Panc1 (cell line): ENCODE results near the gene TMEM212. TPM values are rescaled to one million over a fixed set of nuclear protein-coding genes. Genes with fewer than 3 reads are reported as not detected.

Experiments used
- ATAC-seq: fragments of 200-7000 bp; cut with Tn5 transposase; 2 replicates; pipeline ENCODE4 v1.9.1; 2020; ENCODE audit warnings: mild to moderate bottlenecking, moderate library complexity
- BruUV-seq: library from RNA; stranded (reverse); fragments of 400-500 nt; replicated peaks from 2 replicates; lab custom pipeline; 2021; lab: Mats Ljungman, UMichigan
- CTCF ChIA-PET: fragments of 300-600 bp; sonication (Branson Sonifier 250); formaldehyde crosslinking; loops from one replicate; lab custom pipeline; 2022; ENCODE audit warnings: antibody characterized with exemption; lab: Charles Lee
- POLR2A ChIA-PET: fragments of 300-600 bp; sonication (Branson Sonifier 250); formaldehyde crosslinking; loops from one replicate; lab custom pipeline; 2022; ENCODE audit warnings: antibody characterized with exemption; lab: Charles Lee
- DNase-seq: peaks from one replicate; pipeline ENCODE4 v3.0.0-alpha.2; 2010; ENCODE audit warnings: low read depth, low spot score
- H3K27ac ChIP-seq: 2 replicates; pipeline ENCODE4 v1.5.1; 2011; ENCODE audit warnings: mild to moderate bottlenecking, low read length, inconsistent platforms
- H3K27me3 ChIP-seq: fragments of 200-500 bp; sonication (Bioruptor generic); 2 replicates; pipeline ENCODE4 v1.6.0; 2014; ENCODE audit warnings: low read length, inconsistent platforms; ENCODE audit not compliant: control insufficient read depth, insufficient read depth
- H3K36me3 ChIP-seq: fragments of 200-500 bp; sonication (Bioruptor generic); 2 replicates; pipeline ENCODE4 v1.5.1; 2014; ENCODE audit warnings: inconsistent platforms, mild to moderate bottlenecking, low read length, moderate library complexity; ENCODE audit not compliant: control insufficient read depth, insufficient read depth
- H3K4me1 ChIP-seq: 2 replicates; pipeline ENCODE4 v1.5.1; 2011; ENCODE audit warnings: inconsistent platforms, mild to moderate bottlenecking, low read length, moderate library complexity; ENCODE audit not compliant: control insufficient read depth, insufficient read depth
- H3K4me3 ChIP-seq, 2 experiments: 2 replicates each; pipeline ENCODE4 v1.5.1; 2011 to 2012; ENCODE audit warnings: low read depth in 2 of 2, low read length in 2 of 2, mild to moderate bottlenecking in 2 of 2, inconsistent platforms in 1 of 2, moderate library complexity in 1 of 2
- H3K9me3 ChIP-seq: fragments of 200-500 bp; sonication (Bioruptor generic); 2 replicates; pipeline ENCODE4 v1.5.1; 2014; ENCODE audit warnings: low read depth, mild to moderate bottlenecking, inconsistent platforms, low read length, moderate library complexity; ENCODE audit not compliant: control insufficient read depth, insufficient read depth
- POLR2AphosphoS5 ChIP-seq: IDR thresholded peaks from 2 replicates; pipeline ENCODE4 v1.6.1; 2012; ENCODE audit warnings: mild to moderate bottlenecking, low read depth, low read length, moderate library complexity
- SIN3A ChIP-seq: IDR thresholded peaks from 2 replicates; pipeline ENCODE4 v1.6.1; 2012; ENCODE audit warnings: low read depth, mild to moderate bottlenecking, low read length, moderate library complexity, borderline replicate concordance; ENCODE audit not compliant: insufficient read depth
- TCF7L2 ChIP-seq: IDR thresholded peaks from 2 replicates; pipeline ENCODE4 v1.6.1; 2011; ENCODE audit warnings: mild to moderate bottlenecking, low read depth, low read length, inconsistent platforms
- in situ Hi-C: cut with HindIII; loops from 2 replicates; pipeline ENCODE4 v1.10.0; 2016; ENCODE audit warnings: low sequenced_read_pairs, low pct_unique_long_range_greater_than_20kb
- intact Hi-C: fragments of 100-400 bp; cut with micrococcal nuclease; formaldehyde crosslinking; loops from one replicate; pipeline ENCODE4 v1.10.0; 2022; ENCODE audit not compliant: unreplicated experiment
- total RNA-seq: library from RNA; stranded (reverse); gene quantifications from one replicate; pipeline ENCODE4 v1.2.1, GENCODE V29; 2021; ENCODE audit not compliant: unreplicated experiment
- TF ChIP-seq, protein P1 (sequence below), 2 experiments: IDR thresholded peaks; 2 replicates each; pipeline ENCODE4 v1.6.1; 2011 to 2012; ENCODE audit warnings: low read depth in 2 of 2, control low read depth in 1 of 2, low read length in 1 of 2, mild to moderate bottlenecking in 1 of 2, moderate library complexity in 1 of 2; ENCODE audit not compliant: insufficient read depth in 1 of 2
- TF ChIP-seq, protein P2 (sequence below): fragments of 450-650 bp; IDR thresholded peaks from 2 replicates; pipeline ENCODE4 v1.5.1; 2017; ENCODE audit warnings: mild to moderate bottlenecking

The TMEM212 gene
- total RNA-seq, 1 experiment from 2014 or later, result not detected

DNA sequence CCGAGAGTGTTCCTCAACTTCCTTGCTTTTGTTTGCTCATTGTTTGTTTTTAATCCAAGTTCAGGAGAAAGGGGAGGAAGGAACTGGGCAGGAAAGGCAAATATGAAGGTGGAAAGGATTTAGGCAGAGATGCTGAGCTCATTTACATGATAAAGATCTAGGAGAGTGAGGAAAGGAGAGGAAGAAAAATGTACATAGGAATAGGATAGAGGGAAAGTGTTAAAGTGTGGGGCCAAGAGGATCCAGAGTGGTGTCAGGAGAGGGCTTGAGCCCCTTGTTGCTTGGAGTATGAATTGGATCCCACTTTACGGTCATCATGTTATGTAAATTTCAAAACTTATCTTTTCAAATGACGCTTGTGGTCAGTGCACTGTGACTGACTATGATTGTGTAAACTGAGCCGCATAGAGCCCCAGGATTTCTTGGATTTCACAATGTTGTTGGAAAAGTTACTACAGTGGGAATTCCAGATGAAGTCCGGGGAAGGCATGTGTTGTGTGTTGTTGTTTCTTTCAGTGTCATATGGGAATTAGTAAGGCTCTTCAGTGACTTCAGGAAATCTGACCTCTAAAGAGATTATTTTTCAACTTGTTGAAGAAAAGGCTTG lies 17.8 kb upstream of the TMEM212 start:
- intact Hi-C loops (no loop called here), in situ Hi-C loops (no loop called here)
- BruUV-seq, result no TSS peak
- Histone ChIP-seq H3K36me3 (no peaks in the 10 kb centered on the region), H3K27ac (no peak overlapping the region; the same call in 1 of the 2 replicates), H3K27me3 (no peaks in the 10 kb centered on the region), H3K4me1 (peaks cover 21% of the 10 kb centered on the region; the same call in 1 of the 2 replicates), H3K9me3 (no peaks in the 10 kb centered on the region), H3K4me3 (no peak overlapping the region)
- TF ChIP-seq, protein P1, sequence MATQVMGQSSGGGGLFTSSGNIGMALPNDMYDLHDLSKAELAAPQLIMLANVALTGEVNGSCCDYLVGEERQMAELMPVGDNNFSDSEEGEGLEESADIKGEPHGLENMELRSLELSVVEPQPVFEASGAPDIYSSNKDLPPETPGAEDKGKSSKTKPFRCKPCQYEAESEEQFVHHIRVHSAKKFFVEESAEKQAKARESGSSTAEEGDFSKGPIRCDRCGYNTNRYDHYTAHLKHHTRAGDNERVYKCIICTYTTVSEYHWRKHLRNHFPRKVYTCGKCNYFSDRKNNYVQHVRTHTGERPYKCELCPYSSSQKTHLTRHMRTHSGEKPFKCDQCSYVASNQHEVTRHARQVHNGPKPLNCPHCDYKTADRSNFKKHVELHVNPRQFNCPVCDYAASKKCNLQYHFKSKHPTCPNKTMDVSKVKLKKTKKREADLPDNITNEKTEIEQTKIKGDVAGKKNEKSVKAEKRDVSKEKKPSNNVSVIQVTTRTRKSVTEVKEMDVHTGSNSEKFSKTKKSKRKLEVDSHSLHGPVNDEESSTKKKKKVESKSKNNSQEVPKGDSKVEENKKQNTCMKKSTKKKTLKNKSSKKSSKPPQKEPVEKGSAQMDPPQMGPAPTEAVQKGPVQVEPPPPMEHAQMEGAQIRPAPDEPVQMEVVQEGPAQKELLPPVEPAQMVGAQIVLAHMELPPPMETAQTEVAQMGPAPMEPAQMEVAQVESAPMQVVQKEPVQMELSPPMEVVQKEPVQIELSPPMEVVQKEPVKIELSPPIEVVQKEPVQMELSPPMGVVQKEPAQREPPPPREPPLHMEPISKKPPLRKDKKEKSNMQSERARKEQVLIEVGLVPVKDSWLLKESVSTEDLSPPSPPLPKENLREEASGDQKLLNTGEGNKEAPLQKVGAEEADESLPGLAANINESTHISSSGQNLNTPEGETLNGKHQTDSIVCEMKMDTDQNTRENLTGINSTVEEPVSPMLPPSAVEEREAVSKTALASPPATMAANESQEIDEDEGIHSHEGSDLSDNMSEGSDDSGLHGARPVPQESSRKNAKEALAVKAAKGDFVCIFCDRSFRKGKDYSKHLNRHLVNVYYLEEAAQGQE (IDR thresholded peaks at IDR 0.05; ENCODE audit: insufficient read depth in 1 of 2, low read depth in 2 of 2, low read length in 1 of 2), result no peak
- TF ChIP-seq POLR2AphosphoS5 (no peak), TCF7L2 (no peak), SIN3A (no peak)
- CTCF ChIA-PET, result no interaction called here
- ATAC-seq (no peak), DNase-seq (no peak)
- POLR2A ChIA-PET, result no interaction called here

DNA sequence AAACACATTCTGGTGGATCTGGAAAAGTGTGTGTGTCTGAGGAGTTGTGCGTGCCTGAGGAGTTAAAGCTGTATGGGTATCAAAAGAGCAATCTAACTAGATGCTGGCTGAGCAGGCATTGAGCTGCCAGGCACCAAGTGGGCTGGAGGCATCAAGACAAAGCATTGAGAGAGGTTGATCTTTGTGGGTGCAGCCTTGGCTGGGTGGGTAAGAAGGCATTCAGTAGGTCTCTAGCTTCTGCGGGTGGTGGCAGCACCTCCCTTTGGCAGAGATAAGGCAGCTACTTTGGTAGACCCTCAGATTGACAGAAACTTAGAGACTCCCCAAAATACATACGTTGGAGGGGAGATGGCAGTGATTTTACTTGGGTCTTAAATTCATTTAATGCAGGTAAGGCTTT lies 15.8 kb upstream of the TMEM212 start:
- Histone ChIP-seq H3K27me3 (no peaks in the 10 kb centered on the region), H3K4me3 (no peak overlapping the region), H3K4me1 (peaks cover 23% of the 10 kb centered on the region; the same call in 1 of the 2 replicates), H3K27ac (no peak overlapping the region), H3K36me3 (no peaks in the 10 kb centered on the region), H3K9me3 (no peaks in the 10 kb centered on the region)
- no peak for DNase-seq
- in situ Hi-C loops (no loop called here), intact Hi-C loops (no loop called here)
- ChIA-PET CTCF (no interaction called here), POLR2A (interaction anchor here (0.6 kb wide), 1 partner anchor 229 kb away, joined by 3 read pairs; no protein-coding TSS in a partner anchor)
- ATAC-seq, result no peak
- no TSS peak for BruUV-seq
- no peak for TF ChIP-seq SIN3A
- TF ChIP-seq, protein P1 (IDR thresholded peaks at IDR 0.05; ENCODE audit: insufficient read depth in 1 of 2, low read depth in 2 of 2, low read length in 1 of 2), result no peak
- TF ChIP-seq TCF7L2, result no peak
- TF ChIP-seq, protein P2, sequence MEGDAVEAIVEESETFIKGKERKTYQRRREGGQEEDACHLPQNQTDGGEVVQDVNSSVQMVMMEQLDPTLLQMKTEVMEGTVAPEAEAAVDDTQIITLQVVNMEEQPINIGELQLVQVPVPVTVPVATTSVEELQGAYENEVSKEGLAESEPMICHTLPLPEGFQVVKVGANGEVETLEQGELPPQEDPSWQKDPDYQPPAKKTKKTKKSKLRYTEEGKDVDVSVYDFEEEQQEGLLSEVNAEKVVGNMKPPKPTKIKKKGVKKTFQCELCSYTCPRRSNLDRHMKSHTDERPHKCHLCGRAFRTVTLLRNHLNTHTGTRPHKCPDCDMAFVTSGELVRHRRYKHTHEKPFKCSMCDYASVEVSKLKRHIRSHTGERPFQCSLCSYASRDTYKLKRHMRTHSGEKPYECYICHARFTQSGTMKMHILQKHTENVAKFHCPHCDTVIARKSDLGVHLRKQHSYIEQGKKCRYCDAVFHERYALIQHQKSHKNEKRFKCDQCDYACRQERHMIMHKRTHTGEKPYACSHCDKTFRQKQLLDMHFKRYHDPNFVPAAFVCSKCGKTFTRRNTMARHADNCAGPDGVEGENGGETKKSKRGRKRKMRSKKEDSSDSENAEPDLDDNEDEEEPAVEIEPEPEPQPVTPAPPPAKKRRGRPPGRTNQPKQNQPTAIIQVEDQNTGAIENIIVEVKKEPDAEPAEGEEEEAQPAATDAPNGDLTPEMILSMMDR, result no peak
- no peak for TF ChIP-seq POLR2AphosphoS5
